ENCODE data around the gene ATP2C2.

The ATP2C2 gene

GRCh38 chr16:84459941-84460405, 91.6 kb downstream of the ATP2C2 start:
- Histone ChIP-seq H3K36me3 (ENCODE audit: insufficient read depth, low read length) (no peaks in the 10 kb centered on the region), H4K20me1 (ENCODE audit: insufficient read depth, low read length) (no peaks in the 10 kb centered on the region), H3F3A (ENCODE audit: insufficient read depth, low read length) (no peaks in the 10 kb centered on the region), H3K9ac (ENCODE audit: low read length) (no peak overlapping the region), H3K4me2 (ENCODE audit: low read length) (no peak overlapping the region), H3K9me2 (ENCODE audit: low read depth, low read length) (no peaks in the 10 kb centered on the region), H2AFZ (ENCODE audit: low read length) (no peak overlapping the region), H3K27me3 (ENCODE audit: insufficient read depth, low read length) (no peaks in the 10 kb centered on the region), H3K4me3 (ENCODE audit: low read depth, low read length, poor library complexity, severe bottlenecking) (no peak overlapping the region), H3K9me3 (ENCODE audit: low read length) (no peaks in the 10 kb centered on the region), H3K27ac (ENCODE audit: low read depth, low read length, poor library complexity, severe bottlenecking) (no peak overlapping the region), H3K79me2 (ENCODE audit: insufficient read depth, low read length) (no peaks in the 10 kb centered on the region), H3K4me1 (ENCODE audit: insufficient read depth, low read length, severe bottlenecking) (no peaks in the 10 kb centered on the region)
- TF ChIP-seq EZH2 (IDR thresholded peaks at IDR 0.05; ENCODE audit: borderline replicate concordance, low read length), result no peak
- TF ChIP-seq, protein P1, sequence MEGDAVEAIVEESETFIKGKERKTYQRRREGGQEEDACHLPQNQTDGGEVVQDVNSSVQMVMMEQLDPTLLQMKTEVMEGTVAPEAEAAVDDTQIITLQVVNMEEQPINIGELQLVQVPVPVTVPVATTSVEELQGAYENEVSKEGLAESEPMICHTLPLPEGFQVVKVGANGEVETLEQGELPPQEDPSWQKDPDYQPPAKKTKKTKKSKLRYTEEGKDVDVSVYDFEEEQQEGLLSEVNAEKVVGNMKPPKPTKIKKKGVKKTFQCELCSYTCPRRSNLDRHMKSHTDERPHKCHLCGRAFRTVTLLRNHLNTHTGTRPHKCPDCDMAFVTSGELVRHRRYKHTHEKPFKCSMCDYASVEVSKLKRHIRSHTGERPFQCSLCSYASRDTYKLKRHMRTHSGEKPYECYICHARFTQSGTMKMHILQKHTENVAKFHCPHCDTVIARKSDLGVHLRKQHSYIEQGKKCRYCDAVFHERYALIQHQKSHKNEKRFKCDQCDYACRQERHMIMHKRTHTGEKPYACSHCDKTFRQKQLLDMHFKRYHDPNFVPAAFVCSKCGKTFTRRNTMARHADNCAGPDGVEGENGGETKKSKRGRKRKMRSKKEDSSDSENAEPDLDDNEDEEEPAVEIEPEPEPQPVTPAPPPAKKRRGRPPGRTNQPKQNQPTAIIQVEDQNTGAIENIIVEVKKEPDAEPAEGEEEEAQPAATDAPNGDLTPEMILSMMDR (IDR thresholded peaks at IDR 0.05; ENCODE audit: low read length), result no peak

- Histone ChIP-seq H3K27ac (ENCODE audit: low read depth, low read length, poor library complexity, severe bottlenecking) (no peak overlapping the region), H3K4me3 (ENCODE audit: low read depth, low read length, poor library complexity, severe bottlenecking) (no peak overlapping the region), H4K20me1 (ENCODE audit: insufficient read depth, low read length) (no peaks in the 10 kb centered on the region), H3K4me2 (ENCODE audit: low read length) (no peak overlapping the region), H3K9me3 (ENCODE audit: low read length) (no peaks in the 10 kb centered on the region), H3K27me3 (ENCODE audit: insufficient read depth, low read length) (no peaks in the 10 kb centered on the region), H3K4me1 (ENCODE audit: insufficient read depth, low read length, severe bottlenecking) (no peaks in the 10 kb centered on the region), H3K9me2 (ENCODE audit: low read depth, low read length) (no peaks in the 10 kb centered on the region), H2AFZ (ENCODE audit: low read length) (no peak overlapping the region), H3K79me2 (ENCODE audit: insufficient read depth, low read length) (no peaks in the 10 kb centered on the region), H3K9ac (ENCODE audit: low read length) (no peak overlapping the region), H3K36me3 (ENCODE audit: insufficient read depth, low read length) (no peaks in the 10 kb centered on the region), H3F3A (ENCODE audit: insufficient read depth, low read length) (no peaks in the 10 kb centered on the region)
- TF ChIP-seq EZH2 (IDR thresholded peaks at IDR 0.05; ENCODE audit: borderline replicate concordance, low read length), result no peak
- TF ChIP-seq, protein P1 (IDR thresholded peaks at IDR 0.05; ENCODE audit: low read length), result no peak
These were observed 92.2 kb downstream of the ATP2C2 start for GRCh38 chr16:84460406-84461028.

DNA sequence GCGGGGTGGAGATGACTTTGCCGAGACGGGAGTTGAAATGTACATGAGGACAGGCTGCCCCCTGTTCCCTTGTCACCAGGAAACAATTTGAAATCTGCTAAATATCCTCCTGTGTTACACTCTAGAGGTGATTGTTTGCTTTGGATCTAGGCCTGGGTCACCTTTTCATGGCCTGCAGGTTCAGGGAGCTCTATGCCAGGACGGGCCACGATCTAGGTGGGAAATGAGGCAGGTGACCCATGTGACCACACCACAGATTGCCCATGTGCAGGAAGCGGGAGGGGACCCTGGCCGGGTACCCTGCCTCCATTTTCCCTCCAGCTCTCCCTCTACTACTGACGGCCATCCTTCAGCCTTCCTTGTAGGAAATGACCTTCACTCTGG, 92.7 kb downstream of the ATP2C2 start:
- Histone ChIP-seq H3K4me3 (ENCODE audit: low read depth, low read length, poor library complexity, severe bottlenecking) (no peak overlapping the region), H3K79me2 (ENCODE audit: insufficient read depth, low read length) (no peaks in the 10 kb centered on the region), H3K4me2 (ENCODE audit: low read length) (no peak overlapping the region), H3F3A (ENCODE audit: insufficient read depth, low read length) (no peaks in the 10 kb centered on the region), H3K9me3 (ENCODE audit: low read length) (no peaks in the 10 kb centered on the region), H4K20me1 (ENCODE audit: insufficient read depth, low read length) (no peaks in the 10 kb centered on the region), H3K9ac (ENCODE audit: low read length) (no peak overlapping the region), H3K4me1 (ENCODE audit: insufficient read depth, low read length, severe bottlenecking) (no peaks in the 10 kb centered on the region), H2AFZ (ENCODE audit: low read length) (no peak overlapping the region), H3K36me3 (ENCODE audit: insufficient read depth, low read length) (no peaks in the 10 kb centered on the region), H3K9me2 (ENCODE audit: low read depth, low read length) (no peaks in the 10 kb centered on the region), H3K27ac (ENCODE audit: low read depth, low read length, poor library complexity, severe bottlenecking) (no peak overlapping the region), H3K27me3 (ENCODE audit: insufficient read depth, low read length) (no peaks in the 10 kb centered on the region)
- no peak for TF ChIP-seq EZH2 (IDR thresholded peaks at IDR 0.05; ENCODE audit: borderline replicate concordance, low read length)
- TF ChIP-seq, protein P1 (IDR thresholded peaks at IDR 0.05; ENCODE audit: low read length), result no peak

All from OCI-LY1 (cell line).